Common myeloid progenitor, CD34-positive (primary cell): ENCODE results near the gene STUB1.

Experiments used
- CTCF ChIA-PET: fragments of 350-600 bp; sonication (Branson Sonifier 250); formaldehyde crosslinking; loops from one replicate; lab custom pipeline; 2021; ENCODE audit warnings: antibody characterized with exemption; lab: Charles Lee
- POLR2A ChIA-PET: fragments of 350-600 bp; sonication (Branson Sonifier 250); formaldehyde crosslinking; loops from one replicate; lab custom pipeline; 2021; ENCODE audit warnings: antibody characterized with exemption; lab: Charles Lee
- DNase-seq, 3 donors: peaks; one replicate each; pipeline versions ENCODE4 v3.0.0 to v3.0.0-alpha.2; 2013
- H3K27ac ChIP-seq, 2 experiments: 1 replicate in 1 of 2; 2 replicates in 1 of 2; pipeline ENCODE4 v1.7.0; 2013; ENCODE audit warnings: inconsistent platforms in 2 of 2, low read length in 2 of 2, mild to moderate bottlenecking in 2 of 2, low read depth in 1 of 2, moderate library complexity in 1 of 2; ENCODE audit not compliant: severe bottlenecking in 2 of 2, insufficient read depth in 1 of 2, poor library complexity in 1 of 2
- H3K27me3 ChIP-seq, 5 experiments: replicated peaks in 2 of 5; 1 replicate in 3 of 5; 2 replicates in 2 of 5; pipeline versions ENCODE4 v1.6.1 to v1.7.0; 2013; ENCODE audit warnings: low read length in 4 of 5, mild to moderate bottlenecking in 2 of 5, moderate library complexity in 2 of 5, inconsistent platforms in 1 of 5; ENCODE audit not compliant: insufficient read depth in 5 of 5, control insufficient read depth in 4 of 5
- H3K36me3 ChIP-seq, 4 experiments: 1 replicate in 2 of 4; 2 replicates in 2 of 4; pipeline versions ENCODE4 v1.6.1 to v1.7.0; 2013; ENCODE audit warnings: low read length in 3 of 4, control low read depth in 1 of 4, mild to moderate bottlenecking in 1 of 4; ENCODE audit not compliant: control insufficient read depth in 4 of 4, insufficient read depth in 4 of 4
- H3K4me1 ChIP-seq, 4 experiments: 1 replicate in 3 of 4; 2 replicates in 1 of 4; pipeline versions ENCODE4 v1.6.1 to v1.7.1; 2013; ENCODE audit warnings: low read length in 3 of 4, mild to moderate bottlenecking in 3 of 4, control low read depth in 1 of 4, inconsistent platforms in 1 of 4, moderate library complexity in 1 of 4; ENCODE audit not compliant: control insufficient read depth in 4 of 4, insufficient read depth in 4 of 4; ENCODE audit errors: control extremely low read depth in 1 of 4
- H3K4me3 ChIP-seq, 7 experiments: 1 replicate in 4 of 7; 2 replicates in 3 of 7; pipeline versions ENCODE4 v1.5.1 to v1.7.0; 2013; ENCODE audit warnings: mild to moderate bottlenecking in 7 of 7, low read length in 6 of 7, moderate library complexity in 6 of 7, inconsistent platforms in 2 of 7, low read depth in 2 of 7, control low read depth in 1 of 7; ENCODE audit not compliant: insufficient read depth in 4 of 7, control insufficient read depth in 1 of 7; ENCODE audit errors: extremely low read depth in 1 of 7
- H3K9me3 ChIP-seq, 5 experiments: 1 replicate in 4 of 5; 2 replicates in 1 of 5; pipeline versions ENCODE4 v1.6.1 to v1.7.1; 2013; ENCODE audit warnings: low read length in 4 of 5, mild to moderate bottlenecking in 2 of 5, inconsistent platforms in 1 of 5, low read depth in 1 of 5, moderate library complexity in 1 of 5; ENCODE audit not compliant: control insufficient read depth in 4 of 5, insufficient read depth in 2 of 5; ENCODE audit errors: control extremely low read depth in 1 of 5
- WGBS: methylation state at CpG from one replicate; pipeline ENCODE4 v1.1.5; 2013; ENCODE audit not compliant: insufficient coverage; 5-methylcytosine and 5-hydroxymethylcytosine counted together

STUB1 gene

DNA sequence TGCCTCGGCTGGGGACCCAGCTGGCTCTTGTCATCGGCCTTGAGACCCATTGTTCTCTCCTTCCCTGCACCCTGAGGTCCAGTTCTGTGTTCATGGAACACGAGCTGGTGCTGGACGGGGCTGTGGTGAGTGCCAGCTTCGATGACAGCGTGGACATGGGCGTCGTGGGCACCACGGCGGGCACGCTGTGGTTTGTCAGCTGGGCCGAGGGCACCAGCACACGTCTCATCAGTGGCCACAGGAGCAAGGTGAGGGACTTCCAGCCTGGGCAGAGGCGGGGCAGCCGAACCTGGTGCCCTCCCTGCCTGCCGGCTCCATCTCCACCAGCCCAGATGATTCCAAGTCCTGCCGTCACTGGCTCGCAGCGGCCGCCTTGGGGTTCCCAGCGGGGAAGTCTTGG, 17.6 kb upstream of the STUB1 start:
- 96% methylated on average over 15 of the region's 21 CpGs for WGBS
- Histone ChIP-seq H3K27ac (no peak overlapping the region), H3K27me3 (no peaks in the 10 kb centered on the region), H3K36me3 (peaks cover 0 to 38% (median 11%) of the 10 kb centered on the region in 4 experiments), H3K4me3 (no peak overlapping the region), H3K9me3 (no peaks in the 10 kb centered on the region), H3K4me1 (peaks cover 0 to 24% (median 19%) of the 10 kb centered on the region in 4 experiments)
- no peak for DNase-seq
- CTCF ChIA-PET = interaction anchor here (1.1 to 1.6 kb wide), 2 partner anchors 20 to 26 kb away, joined by 3 to 5 read pairs; no protein-coding TSS in a partner anchor
- POLR2A ChIA-PET = no interaction called here

DNA sequence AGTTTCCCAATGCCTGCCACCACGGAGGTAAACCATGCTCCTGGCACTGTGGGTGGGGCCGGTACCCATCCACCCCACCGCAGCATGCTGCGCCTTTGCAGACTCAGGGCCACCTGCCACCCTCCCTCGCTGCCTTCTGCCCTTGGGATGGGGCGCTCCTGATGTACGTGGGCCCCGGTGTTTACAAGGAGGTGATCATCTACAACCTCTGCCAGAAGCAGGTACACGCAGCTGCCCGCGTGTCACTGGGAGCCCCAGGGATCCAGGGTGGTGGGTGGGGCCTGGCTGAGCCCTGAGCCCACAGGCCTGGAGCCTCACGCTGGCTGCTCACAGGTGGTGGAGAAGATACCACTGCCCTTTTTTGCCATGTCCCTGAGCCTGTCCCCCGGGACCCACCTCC, 13.6 kb upstream of the STUB1 start:
- no peak for DNase-seq
- no peak overlapping the region for H3K27ac ChIP-seq
- H3K9me3 ChIP-seq = no peaks in the 10 kb centered on the region
- H3K4me3 ChIP-seq = no peak overlapping the region
- ChIA-PET POLR2A (no interaction called here), CTCF (interaction anchor here (0.8 to 2.4 kb wide), 5 partner anchors 9 to 22 kb away, joined by 3 to 8 read pairs (median 4); partner anchors contain the start of gene RHBDL1)
- 98% methylated on average over 12 of the region's 13 CpGs for WGBS
- peaks cover 0 to 21% (median 18%) of the 10 kb centered on the region in 4 experiments for H3K4me1 ChIP-seq
- H3K27me3 ChIP-seq = no peaks in the 10 kb centered on the region
- H3K36me3 ChIP-seq = peaks cover 2 to 44% (median 23%) of the 10 kb centered on the region in 4 experiments

DNA sequence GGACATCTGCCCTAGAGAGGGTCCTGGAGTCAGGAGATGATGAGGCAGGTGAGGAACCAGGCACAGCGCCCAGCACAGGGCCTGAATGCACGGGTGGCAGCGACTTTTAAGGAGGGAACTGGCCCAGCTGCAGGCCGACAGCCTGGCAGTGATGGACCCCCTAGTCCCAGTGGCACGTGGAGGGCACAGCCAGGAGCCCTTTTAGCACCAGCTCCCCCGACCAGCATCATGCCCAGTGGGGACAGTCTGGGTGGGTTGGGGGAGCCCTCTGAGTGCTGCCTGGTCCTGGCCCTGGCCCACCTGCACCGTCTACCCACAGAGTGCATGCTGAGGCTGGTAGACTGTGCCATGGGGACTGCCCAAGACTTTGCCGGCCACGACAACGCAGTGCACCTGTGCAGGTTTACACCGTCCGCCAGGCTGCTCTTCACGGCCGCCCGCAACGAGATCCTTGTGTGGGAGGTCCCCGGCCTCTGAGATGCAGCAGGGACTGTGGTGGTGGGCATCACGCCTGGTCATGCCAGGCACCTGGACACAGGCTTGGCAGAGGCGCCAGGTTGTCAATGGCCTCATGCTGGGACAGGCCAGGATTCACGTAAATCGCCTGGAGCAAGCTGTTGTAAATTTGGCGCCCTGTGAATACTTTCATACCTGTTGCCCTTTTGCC, 13.0 kb upstream of the STUB1 start:
- H3K27me3 ChIP-seq = no peaks in the 10 kb centered on the region
- H3K36me3 ChIP-seq = peaks cover 2 to 49% (median 27%) of the 10 kb centered on the region in 4 experiments
- peak overlapping the region in 1 of 2 experiments; percentile 76 for H3K27ac ChIP-seq
- ChIA-PET CTCF (interaction anchor here (0.8 to 2.4 kb wide), 9 partner anchors 9 to 93 kb away, joined by 3 to 8 read pairs (median 3); partner anchors contain the start of genes METTL26, RHBDL1 and WDR90), POLR2A (no interaction called here)
- H3K4me1 ChIP-seq = peaks cover 0 to 20% (median 16%) of the 10 kb centered on the region in 4 experiments
- no peaks in the 10 kb centered on the region for H3K9me3 ChIP-seq
- WGBS = 95% methylated on average over 19 of the region's 22 CpGs
- no peak for DNase-seq
- peak overlapping the region in 1 of 7 experiments; percentile 59 for H3K4me3 ChIP-seq

DNA sequence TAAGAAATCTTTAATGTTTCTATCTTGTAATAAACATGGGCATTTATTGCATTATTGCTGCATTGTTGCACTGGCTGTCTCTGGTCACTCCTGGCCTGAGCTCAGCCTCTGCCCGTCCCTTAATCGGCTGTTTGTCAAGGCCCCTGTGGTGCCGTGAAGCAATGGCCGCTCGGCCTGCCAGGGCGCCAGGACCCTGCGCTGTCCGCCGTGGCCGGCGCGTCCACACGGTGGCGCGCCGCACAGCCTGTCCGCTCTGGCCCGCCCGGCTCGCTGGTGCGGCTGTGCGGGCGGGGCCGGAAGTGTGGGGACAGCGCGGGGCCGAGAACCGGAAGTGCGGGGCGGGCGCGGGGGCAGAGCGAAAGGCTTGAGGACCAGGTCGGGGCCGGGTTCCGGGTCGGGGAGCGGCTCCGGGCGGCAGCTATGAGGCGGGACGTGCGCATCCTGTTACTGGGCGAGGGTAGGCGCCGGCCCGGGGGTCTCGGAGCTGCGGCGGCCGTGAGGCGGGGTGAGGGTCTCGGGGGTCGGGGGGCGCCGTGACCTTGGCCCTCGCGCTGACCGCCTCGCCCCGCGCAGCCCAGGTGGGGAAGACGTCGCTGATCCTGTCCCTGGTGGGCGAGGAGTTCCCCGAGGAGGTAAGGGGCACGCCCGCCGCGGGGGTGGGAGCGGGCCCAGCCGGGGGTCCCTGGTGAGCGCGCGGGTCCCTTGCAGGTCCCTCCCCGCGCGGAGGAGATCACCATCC, 12.3 kb upstream of the STUB1 start, which contains the start of gene RHOT2:
RHOT2 (plus strand) TSS at position 353 of the 739 bp plus-strand sequence; CDS start at position 421, 68 bp downstream.
- CTCF ChIA-PET = interaction anchor here (0.8 to 2.4 kb wide), 8 partner anchors 8 to 94 kb away, joined by 3 to 8 read pairs (median 3); partner anchors contain the start of genes METTL26, RHBDL1 and WDR90
- Histone ChIP-seq H3K36me3 (peaks cover 2 to 49% (median 28%) of the 10 kb centered on the region in 4 experiments), H3K27me3 (no peaks in the 10 kb centered on the region), H3K4me1 (peaks cover 0 to 20% (median 16%) of the 10 kb centered on the region in 4 experiments), H3K4me3 (peak within 1 kb of the TSS; percentile 61 to 92 (median 81)), H3K27ac (peak within 1 kb of the TSS in 1 of 2 experiments; percentile 76), H3K9me3 (no peaks in the 10 kb centered on the region)
- 0% methylated on average over 51 of the region's 78 CpGs for WGBS
- POLR2A ChIA-PET = no interaction called here
- peak; percentile 90 to 94 (median 93) for DNase-seq

DNA sequence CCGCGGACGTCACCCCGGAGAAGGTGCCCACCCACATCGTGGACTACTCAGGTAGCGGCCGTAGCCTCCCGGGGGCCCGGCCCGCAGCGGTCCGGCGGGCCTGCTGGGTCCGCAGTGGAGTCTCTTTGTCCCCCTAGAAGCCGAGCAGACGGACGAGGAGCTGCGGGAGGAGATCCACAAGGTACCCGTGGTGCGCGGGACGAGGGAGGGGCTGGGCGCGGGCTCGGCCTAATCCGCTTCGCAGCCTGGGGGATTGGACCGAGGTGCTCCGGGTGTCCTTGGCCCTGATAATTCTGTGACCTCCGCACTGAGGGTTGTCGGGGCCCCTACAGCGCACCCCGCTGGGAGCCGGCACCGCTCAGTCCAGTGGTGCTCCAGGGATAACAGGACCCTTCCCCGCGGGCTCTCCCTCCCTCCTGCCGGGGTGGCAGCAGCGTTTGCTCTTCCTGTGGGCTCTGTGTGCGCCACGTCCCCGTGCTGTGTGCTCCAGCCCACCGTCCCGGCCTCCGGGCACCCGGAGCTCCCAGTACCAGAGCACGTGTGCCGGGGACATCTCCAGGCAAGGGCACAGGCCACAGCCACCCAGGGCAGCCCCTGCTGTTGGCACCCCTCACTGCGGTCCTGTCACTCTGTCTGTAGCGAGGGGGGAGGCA, 11.6 kb upstream of the STUB1 start:
- CTCF ChIA-PET = interaction anchor here (1.0 to 2.4 kb wide), 4 partner anchors 7 to 25 kb away, joined by 3 to 8 read pairs (median 4); partner anchors contain the start of gene RHBDL1
- WGBS = 10% methylated on average over 50 of the region's 50 CpGs
- no peak for DNase-seq

DNA sequence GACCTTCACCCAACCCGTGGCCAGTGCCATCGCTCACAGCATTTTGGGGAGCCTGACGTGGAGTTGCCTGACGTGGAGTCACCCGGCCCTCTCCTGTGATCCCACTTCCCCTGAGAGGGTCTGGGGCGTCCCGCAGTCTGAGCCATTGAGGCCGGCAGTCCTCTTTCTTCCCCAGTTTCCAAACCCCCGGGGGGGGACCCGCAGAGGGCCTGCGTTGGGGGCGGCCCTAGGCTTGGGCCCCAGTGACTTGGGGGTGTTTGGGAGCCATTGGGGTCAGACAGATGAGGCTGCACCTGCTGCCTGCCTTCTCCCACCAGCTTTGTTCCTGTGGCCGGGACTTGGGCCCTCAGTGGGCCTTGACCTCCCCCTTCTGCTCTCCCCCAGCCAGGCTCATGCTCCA, 10.5 kb upstream of the STUB1 start:
- ChIA-PET CTCF (interaction anchor here (1.0 kb wide), 1 partner anchor 9 kb away, joined by 3 read pairs; no protein-coding TSS in a partner anchor), POLR2A (no interaction called here)
- WGBS = 94% methylated on average over 10 of the region's 13 CpGs
- H3K4me3 ChIP-seq = no peak overlapping the region
- H3K9me3 ChIP-seq = no peaks in the 10 kb centered on the region
- H3K27ac ChIP-seq = no peak overlapping the region
- peaks cover 0 to 20% (median 16%) of the 10 kb centered on the region in 4 experiments for H3K4me1 ChIP-seq
- peaks cover 0 to 1% (median 0%) of the 10 kb centered on the region in 5 experiments for H3K27me3 ChIP-seq
- H3K36me3 ChIP-seq = peaks cover 2 to 63% (median 41%) of the 10 kb centered on the region in 4 experiments
- DNase-seq = no peak

More for the DNA sequence above, 11.6 kb upstream of the STUB1 start:
- Histone ChIP-seq H3K4me3 (peak overlapping the region; percentile 61 to 92 (median 81)), H3K27ac (peak overlapping the region in 1 of 2 experiments; percentile 76), H3K36me3 (peaks cover 2 to 55% (median 34%) of the 10 kb centered on the region in 4 experiments), H3K27me3 (no peaks in the 10 kb centered on the region), H3K4me1 (peaks cover 0 to 20% (median 16%) of the 10 kb centered on the region in 4 experiments), H3K9me3 (no peaks in the 10 kb centered on the region)
- POLR2A ChIA-PET = no interaction called here
